Activated CD4-positive, alpha-beta T cell treated with anti-CD3 and anti-CD28 coated beads for 4 hours (primary cell): ENCODE data around the gene DUSP1.

ENCODE experiments used
- DNase-seq, 2 donors: peaks; one replicate each; pipeline ENCODE4 v3.0.0-alpha.2; 2020

DUSP1 gene

DNA sequence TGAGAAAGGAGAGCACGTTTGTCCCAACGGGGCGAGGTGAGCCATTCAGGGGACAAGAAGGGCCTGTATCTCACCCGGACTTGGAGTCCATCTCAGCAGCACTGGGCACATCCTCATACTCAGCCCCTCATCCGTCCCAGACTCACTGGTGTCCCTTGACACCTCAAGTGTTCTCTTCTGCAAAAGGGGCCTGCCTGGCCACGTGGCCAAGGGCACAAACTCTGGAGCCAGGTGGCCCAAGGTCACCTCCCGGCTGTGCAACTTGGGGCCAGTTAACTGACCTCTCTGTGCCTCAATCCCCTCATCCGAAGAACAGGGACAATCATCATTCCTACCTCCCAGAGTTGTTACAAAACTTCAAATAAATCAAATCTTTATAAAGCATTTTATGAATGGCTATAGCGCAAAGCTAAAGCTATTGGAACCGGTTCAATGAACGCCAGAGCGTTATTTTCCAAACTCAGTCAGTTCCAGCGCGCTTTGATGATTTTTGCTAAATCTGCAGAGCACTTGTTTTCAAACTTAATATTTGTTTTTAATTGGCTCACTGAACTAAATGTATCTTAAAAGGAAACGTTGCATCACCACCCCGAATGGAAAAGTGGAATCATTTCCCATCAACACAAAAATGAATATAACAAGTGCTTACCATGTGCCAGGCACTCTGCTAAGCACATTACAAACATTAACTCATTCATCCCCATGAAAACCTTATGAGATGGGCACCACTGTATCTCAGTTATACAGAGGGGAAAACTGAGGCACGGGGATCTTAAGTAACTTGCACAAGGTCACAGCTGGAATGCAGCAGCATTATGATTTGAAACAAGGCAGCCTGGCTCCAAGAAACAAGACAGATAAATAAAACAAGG lies 49.3 kb downstream of the DUSP1 start:
- DNase-seq = no peak

DNA sequence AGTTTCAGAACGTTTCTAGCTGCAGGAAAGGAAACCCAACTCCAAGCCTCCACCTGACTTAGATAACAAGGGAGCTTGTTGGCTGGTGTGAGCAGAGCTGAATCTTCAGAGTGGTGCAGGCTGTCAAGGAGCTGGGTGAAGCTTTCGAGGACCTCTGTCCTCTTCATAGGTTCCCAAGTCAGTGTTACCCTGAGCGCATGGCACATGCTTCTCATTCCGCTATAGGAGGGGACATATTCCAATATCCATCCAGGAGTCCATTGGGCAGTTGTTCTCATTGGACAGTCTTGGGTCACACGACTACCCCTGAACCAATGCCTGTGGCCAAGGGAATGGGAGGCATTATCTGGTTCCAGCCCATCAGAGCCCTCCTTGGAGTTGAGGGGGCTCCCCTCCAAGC lies 50.3 kb downstream of the DUSP1 start:
- no peak for DNase-seq

DNA sequence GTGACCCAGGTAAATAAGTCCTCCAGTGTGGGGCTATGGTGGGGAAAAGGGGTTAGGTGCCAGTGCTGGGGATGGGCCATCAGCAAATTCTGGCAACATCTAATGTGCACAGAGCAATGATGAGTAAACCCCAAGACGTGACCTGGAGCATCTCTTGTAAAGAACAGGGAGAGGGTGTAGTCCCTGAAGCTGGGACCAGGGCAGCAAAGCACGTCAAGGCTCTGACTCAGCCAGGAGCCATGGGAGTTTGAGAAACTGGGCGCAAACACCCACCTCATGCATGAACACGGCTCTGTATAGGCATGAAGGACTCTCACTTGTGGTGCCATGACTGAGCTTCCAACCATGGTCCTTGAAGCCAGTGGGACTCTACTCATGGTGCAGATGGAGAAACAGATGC lies 51.8 kb downstream of the DUSP1 start:
- no peak for DNase-seq

DNA sequence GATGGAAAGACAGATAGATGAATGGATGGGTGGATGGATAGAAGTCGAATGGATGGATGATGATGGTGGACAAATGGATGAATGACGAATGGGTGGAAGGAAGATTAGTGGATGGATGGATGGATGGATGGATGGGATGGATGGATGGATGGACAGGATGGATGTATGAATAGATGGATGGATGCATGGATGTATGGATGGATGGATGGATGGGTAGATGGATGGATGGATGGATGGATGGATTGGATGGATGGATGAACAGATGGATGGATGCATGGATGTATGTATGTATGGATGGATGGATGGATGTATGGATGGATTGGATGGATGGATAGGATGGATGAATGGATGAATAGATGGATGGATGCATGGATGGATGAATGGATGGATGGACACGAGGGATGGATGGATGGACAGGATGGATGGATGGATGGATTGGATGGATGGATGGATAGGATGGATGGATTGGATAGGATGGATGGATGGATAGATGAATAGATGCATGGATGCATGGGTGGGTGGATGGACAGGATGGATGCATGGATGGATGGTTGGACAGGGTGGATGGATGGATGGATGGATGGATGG lies 52.4 kb downstream of the DUSP1 start:
- no peak for DNase-seq
